GM13976 (cell line): ENCODE data around the gene SSH2.

Experiments used
- DNase-seq: peaks from one replicate; pipeline ENCODE4 v3.0.0; 2012; ENCODE audit warnings: low spot score
- in situ Hi-C: fragments of 300-500 bp; cut with MboI; formaldehyde crosslinking; loops from one replicate; pipeline ENCODE4 v1.12.0; 2022; ENCODE audit warnings: low sequenced_read_pairs, mixed read lengths, inconsistent platforms; ENCODE audit not compliant: unreplicated experiment
- TF ChIP-seq, protein P1 (sequence below): IDR thresholded peaks from 2 replicates; pipeline ENCODE4 v1.5.1; 2012; ENCODE audit warnings: borderline replicate concordance, mild to moderate bottlenecking; ENCODE audit not compliant: insufficient read depth; ENCODE audit errors: extremely low read depth, missing control alignments, control extremely low read depth

SSH2 gene

DNA sequence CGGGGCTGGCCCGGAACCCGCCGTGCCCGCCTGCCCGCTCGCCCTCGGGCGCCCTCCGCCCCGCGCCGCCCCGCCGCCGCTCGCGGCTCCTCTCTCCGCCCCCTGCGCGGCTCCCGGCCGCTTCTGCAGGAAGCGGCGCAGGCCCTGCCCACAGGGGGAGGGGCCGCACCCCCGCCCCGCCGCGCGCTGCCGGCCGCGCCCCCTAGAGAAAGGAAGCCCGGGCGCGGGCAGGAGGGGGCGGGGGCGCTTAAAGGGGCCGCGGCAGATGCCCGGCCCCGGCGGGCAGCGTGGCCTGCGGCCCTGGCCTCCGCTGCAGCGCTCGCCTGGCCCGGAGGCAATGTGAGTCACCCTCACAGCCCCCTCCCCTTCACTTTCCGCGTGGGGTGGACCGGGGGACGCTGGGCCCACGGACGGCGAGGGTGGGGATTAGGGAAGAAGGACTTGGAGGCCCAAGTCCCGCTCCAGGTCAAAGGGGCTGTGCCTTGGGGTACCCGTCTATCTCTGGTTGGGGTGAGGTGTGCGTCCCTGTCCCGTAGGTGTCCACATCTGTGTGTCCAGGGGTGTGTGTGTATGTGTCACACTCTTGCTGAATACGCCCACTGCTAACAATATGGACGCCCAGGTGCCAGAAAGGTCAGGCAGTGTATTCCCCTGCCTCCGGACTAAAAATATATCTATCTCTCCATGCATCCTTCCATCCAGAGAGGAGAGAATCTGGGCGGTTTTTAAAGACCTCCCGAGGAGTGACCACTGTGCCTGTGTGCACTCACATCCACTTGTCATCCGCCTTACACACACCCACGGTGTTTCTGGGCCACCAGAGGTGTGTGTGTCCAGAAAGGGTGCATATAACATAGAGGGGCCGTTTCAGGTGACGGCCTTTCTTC, 340.3 kb downstream of the SSH2 start, which contains the start of gene GIT1:
GIT1 (minus strand) TSS at position 125 of the 887 bp plus-strand sequence. CDS start 270 bp downstream, outside the sequence.
- in situ Hi-C loops: no loop called here
- DNase-seq: peak; percentile 97
- TF ChIP-seq, protein P1, sequence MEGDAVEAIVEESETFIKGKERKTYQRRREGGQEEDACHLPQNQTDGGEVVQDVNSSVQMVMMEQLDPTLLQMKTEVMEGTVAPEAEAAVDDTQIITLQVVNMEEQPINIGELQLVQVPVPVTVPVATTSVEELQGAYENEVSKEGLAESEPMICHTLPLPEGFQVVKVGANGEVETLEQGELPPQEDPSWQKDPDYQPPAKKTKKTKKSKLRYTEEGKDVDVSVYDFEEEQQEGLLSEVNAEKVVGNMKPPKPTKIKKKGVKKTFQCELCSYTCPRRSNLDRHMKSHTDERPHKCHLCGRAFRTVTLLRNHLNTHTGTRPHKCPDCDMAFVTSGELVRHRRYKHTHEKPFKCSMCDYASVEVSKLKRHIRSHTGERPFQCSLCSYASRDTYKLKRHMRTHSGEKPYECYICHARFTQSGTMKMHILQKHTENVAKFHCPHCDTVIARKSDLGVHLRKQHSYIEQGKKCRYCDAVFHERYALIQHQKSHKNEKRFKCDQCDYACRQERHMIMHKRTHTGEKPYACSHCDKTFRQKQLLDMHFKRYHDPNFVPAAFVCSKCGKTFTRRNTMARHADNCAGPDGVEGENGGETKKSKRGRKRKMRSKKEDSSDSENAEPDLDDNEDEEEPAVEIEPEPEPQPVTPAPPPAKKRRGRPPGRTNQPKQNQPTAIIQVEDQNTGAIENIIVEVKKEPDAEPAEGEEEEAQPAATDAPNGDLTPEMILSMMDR: peak; percentile 3

DNA sequence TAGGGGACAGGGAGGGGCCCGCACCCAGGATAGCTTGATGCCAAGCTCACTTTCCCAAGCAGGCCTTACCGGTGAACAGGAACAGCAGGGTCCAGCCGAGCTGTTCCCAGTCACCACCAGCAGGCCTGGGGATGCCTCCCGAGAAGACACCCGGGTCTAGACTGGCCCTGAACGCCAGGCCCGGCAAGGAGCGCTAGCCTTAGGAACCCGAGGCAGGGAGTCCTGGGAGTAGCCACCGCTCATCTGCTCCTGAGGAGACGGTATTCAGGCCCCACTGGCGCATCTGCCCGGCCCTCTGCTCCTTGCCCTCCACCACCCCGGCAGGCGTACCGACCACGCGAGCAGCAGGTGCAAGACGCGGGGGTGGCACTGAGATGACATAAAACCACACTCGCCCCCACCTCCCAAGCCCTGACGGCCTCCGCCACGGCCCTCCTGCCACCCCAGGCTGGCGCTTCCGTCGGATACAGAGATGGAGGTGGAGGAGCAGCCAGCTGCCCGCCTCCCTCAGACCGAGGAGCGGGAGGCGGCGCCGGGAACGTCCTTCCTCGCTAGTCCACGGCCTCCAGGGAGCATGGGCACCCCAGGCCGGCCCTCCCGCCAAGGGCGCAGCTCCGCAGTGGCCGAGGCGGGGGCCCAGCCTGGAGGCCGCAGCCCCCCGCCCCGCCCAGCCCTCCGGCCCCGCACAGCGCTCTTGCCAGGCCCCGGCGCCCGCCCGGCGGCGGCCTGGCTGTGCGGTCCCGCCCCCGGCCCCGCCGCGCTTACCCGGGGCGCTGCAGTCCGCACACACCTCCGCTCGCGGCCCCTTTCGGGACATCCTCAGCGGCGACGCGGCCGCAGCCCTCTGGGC, 341.2 kb downstream of the SSH2 start:
- no peak for DNase-seq
- TF ChIP-seq, protein P1: no peak
- in situ Hi-C loops: no loop called here

DNA sequence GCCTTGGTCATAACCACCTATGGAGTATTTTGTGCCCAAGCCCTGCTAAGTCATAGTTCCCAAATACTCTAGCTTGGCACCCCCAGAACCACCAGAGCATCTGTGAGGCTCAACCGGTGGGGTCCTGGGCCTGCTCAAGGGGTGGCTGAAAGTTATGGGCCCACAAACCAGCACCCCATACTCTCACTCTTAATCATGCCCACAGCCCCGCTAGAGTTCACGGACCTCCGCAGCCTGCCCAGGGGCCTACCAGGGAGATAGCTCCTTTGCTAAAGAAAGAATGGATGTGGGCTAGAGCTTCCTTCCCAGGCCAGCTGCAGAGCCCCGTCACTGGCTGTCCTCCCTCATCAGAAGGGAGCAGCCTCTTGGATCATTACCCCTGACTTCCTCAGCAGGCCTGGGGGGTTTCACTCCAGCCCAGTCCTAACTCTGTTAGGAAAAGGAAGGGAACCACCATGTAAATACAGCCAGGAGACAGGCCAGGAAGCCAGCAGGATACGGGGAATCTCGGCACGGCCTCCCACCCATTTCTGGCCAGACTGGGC, 341.9 kb downstream of the SSH2 start:
- no peak for DNase-seq
- TF ChIP-seq, protein P1: no peak
- in situ Hi-C loops: no loop called here

DNA sequence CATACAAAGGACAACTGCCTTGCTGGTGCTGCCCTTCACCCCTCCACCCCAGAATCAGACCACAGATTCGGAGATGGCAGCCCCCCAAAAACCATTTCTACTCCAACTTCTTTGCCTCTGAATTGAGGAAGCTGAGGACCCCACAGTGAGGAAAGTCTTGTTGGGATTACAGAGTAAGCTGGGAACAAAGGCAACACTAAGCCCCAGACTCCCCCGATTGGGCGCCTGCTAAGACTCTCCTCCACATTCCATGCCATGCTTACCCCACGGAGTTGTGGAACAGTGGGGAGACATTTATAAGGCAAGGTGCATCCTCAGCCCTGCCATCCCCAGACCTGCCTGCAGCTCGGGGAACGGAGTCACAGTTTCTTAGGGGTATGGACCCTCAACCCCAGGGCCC, 342.4 kb downstream of the SSH2 start:
- DNase-seq: no peak
- in situ Hi-C loops: no loop called here
- TF ChIP-seq, protein P1: no peak

DNA sequence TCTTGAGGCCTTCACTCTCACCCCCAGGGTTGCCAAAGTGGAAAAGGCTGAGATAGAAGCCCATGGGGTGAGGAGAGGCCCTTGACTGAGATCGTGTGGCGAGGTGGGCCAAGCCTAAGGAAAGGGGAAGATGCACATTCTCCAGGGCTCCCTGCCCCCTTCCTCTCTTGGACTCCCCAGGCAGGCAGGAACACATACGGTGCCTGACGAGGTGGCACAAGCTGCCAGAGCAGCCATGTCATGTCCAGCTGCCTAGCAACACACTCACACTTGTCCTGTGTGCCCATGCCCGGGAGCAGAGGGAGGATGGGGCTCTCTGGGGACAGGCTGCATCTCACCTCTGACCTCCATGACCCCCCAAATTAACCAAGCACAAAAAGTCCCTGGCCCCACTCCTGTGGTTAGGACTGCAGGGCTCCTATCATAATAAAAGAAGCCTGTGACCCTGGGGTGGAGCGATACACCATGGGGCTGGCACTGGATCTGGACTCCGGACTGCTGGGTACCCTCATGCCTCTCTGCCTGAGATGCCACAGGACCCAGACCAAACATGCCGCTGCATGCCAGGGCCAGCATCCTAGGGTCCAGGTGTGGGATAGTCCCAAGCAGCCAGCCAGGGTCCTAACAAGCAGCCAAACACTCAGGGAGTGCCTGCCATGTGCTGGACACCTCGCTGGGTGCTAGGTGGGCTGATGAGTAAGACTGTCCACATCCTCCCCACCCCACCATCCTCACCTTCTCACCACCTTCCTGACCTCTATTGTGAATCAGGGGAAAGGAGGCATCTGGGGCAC, 343.2 kb downstream of the SSH2 start:
- no peak for DNase-seq
- in situ Hi-C loops: no loop called here
- TF ChIP-seq, protein P1: no peak
